HG03108 (cell line): ENCODE results near the gene EDEM3.
"Not testable (repeated sequence)": the region's sequence is repeated elsewhere in the genome, so short reads cannot be mapped to it uniquely, and the experiment has no call there.

Source experiments
- ATAC-seq: cut with Tn5 transposase; IDR thresholded peaks from one replicate; pipeline ENCODE4 v1.9.1; 2021; ENCODE audit warnings: moderate library complexity; ENCODE audit not compliant: unreplicated experiment

The EDEM3 gene

GRCh38 chr1:184739796-184740195 is 14.9 kb downstream of the EDEM3 start:
- ATAC-seq, result no peak

DNA sequence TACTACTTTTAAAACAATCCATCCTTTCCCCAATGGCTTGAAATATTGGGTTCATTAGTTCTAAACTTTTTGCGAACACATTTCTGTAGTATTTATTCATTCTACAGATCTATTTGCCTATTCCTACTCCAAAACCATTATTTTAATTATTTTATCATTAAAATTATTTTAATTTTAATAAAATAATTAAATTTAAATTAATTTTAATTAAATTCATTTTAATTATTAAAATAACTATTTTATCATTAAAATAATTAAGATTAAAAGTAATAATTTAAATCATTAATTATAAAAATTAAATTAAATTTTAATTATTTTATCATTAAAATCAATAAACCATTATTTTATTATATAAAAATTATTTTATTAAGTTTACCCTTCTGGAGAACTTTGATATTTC is 15.6 kb downstream of the EDEM3 start:
- ATAC-seq, result no peak

- ATAC-seq, result peak; percentile 74
Observed at GRCh38 chr1:184734980-184735379, 19.7 kb downstream of the EDEM3 start.

- ATAC-seq, result no peak
Observed at GRCh38 chr1:184724843-184725242, 29.8 kb downstream of the EDEM3 start.

DNA sequence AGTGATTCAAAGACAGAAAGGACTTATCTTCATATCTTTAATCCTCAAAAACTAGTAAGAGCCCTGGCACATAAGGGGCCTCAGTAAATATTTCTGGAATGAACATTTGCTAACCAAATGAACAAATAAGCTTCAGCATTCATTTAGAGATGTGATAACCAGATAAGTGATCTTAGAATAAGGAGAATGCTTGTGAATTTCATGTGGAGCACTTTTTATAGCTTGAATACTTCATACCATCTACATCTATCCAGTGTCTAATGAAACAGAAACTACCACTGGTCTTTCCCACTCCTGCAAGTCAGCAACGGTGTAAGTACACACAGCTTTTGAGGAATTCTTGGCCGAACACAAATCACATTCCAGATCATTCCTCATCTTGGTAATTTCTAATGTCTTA is 38.5 kb downstream of the EDEM3 start:
- no peak for ATAC-seq

DNA sequence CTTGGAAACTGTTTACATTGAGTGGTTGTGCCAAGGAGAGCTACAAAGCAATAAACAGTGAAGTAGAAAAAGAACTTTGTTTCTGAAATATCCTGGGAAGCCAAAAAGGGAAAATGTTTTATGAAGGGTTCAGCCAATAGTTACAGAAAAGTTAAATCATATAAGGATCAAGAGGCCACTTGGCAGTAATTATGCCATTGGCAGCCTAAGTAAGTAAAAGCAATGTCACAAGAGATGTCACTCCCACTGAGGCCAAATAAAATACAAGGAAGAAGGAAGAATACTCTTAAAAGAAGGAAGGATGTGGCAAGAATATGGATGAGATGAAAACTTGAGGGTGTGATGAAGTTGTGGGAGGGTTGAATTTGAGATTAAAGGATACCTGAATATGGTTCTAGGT is 45.2 kb downstream of the EDEM3 start:
- ATAC-seq, result no peak

GRCh38 chr1:184708084-184708676 is 46.5 kb downstream of the EDEM3 start:
- ATAC-seq, result no peak

DNA sequence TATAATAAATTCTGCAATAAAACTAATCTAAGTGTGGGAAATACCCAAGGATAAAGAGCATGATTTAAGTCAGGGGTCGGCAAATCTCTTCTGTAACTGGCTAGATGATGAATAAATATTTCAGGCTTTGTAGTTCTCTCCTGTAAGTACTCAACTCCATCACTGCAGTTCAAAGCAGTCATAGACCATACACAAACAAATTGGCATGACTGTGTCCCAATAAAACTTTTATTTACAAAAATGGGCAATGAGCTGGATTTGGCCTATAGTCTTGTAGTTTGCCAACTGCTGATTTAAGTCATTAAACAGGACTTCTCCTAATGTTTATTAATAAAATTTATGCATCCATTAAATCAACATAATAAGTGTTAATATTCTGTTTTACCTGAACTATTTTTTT is 49.4 kb downstream of the EDEM3 start:
- no peak for ATAC-seq

GRCh38 chr1:184701816-184702215 is 52.8 kb downstream of the EDEM3 start:
- no peak for ATAC-seq

GRCh38 chr1:184698969-184699368 is 55.7 kb downstream of the EDEM3 start:
- no peak for ATAC-seq

GRCh38 chr1:184698016-184698415 is 56.6 kb downstream of the EDEM3 start:
- ATAC-seq, result no peak

- no peak for ATAC-seq
Observed at GRCh38 chr1:184696403-184696802, 58.3 kb downstream of the EDEM3 start.

DNA sequence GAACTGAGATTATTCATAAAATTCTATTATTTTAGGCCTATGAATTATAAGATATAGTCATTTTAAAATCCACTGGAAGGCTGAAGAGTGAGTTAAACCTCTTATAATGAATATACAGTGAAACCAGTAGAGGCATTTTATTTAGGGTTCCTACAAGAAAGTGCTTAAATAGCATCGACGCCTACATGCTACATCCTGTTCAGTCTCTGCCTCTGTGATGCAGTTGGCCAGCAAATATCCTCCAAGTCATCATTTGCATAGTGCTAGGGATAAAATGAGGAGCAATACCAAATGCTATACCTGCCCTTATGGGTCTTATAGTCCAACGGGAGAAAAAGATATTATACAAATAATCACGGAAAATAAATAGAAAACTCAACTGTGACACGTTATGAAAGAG is 59.6 kb downstream of the EDEM3 start:
- no peak for ATAC-seq

DNA sequence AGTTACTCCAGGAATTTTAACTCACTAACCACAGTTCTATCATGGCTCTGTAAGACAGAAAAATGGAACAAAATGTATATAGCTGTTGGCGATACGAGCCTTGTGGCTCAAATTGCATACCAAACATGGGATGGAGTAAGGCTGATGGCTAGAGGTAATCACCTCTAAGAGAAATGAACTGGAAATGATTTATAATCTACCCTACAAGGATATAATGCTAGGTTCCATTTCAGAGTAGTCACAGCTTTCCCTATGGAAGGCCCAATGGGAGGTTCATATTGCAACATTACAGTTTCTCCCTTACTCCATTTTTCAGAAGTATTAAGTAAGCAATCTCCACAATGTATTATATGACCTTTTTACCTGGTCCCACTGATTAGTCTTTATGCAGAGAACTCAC is 61.6 kb downstream of the EDEM3 start:
- ATAC-seq, result no peak

- no peak for ATAC-seq
Observed at GRCh38 chr1:184691719-184692324, 62.8 kb downstream of the EDEM3 start.

DNA sequence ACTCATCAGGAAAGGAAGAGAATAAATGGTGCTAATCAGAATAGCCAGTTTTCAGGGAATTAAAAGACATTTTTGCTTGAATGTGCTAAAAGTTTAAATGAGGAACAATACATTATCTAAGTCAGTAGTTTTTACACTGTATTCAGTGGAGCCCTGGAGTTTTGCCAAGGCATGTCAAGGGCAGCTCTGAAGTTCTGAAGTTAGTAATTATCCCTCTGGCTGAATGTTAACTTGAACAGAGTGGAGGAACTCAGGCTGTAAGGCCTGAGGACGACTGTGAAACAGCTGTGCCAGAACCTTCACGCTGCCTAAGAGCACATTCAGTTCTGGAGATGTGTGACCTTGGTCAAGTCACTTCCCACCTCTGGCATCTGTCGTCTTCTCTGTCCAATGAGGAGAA is 68.1 kb downstream of the EDEM3 start:
- ATAC-seq, result no peak

- ATAC-seq, result peak; percentile 71
Observed at GRCh38 chr1:184685116-184685515, 69.5 kb downstream of the EDEM3 start.

DNA sequence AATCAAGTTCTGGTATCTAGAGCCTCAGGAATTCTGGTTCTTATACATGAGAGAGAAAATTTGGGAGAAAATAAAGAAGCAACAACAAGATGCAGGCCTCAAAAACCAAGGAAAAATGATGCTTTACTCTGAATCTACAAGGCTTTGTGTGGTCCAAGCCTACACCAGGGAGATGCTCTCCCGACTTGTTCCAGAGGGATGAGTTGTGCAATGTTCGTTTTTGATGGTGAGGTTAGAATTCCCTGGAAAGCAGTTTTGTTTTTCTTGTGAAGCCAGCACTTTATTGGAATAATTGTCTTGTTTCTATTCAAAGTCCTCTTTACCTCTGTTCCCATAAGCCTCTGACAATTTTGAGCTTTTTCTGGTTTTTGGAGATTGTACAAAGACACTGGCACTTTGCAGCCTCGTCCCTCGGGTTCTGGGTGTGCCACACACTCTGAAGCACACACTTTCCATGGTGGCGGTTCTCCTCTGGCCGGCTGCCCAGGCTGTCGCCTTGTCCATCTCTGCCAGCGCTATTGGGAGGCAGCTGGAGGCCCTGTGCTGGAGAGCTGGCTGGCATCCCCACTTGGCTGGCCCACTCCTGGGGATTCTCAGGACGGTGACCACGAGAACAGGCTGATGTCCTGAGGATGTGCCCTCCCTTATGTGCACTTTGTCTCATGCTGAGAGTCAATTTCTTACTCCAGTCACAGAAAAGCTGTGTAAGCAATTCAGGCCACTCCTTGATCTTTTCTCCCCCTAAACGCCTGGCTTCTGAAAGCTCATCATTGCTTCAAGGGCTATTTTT is 70.2 kb downstream of the EDEM3 start:
- no peak for ATAC-seq

GRCh38 chr1:184682956-184683355 is 71.7 kb downstream of the EDEM3 start:
- no peak for ATAC-seq

- ATAC-seq, result not testable (repeated sequence)
Observed at GRCh38 chr1:184680611-184681225, 73.9 kb downstream of the EDEM3 start.

GRCh38 chr1:184679472-184679871 is 75.2 kb downstream of the EDEM3 start:
- ATAC-seq, result not testable (repeated sequence)

- ATAC-seq, result no peak
Observed at GRCh38 chr1:184677344-184677743, 77.3 kb downstream of the EDEM3 start.
